Endothelial cell (in vitro differentiated cells): ENCODE measurements around the gene EFCAB6. TPM values are rescaled to one million over a fixed set of nuclear protein-coding genes. Genes with fewer than 3 reads are reported as not detected.

Experiments
- DNase-seq: peaks from one replicate; pipeline ENCODE4 v3.0.0; 2021; ENCODE audit warnings: low spot score
- H3K27ac Mint-ChIP-seq: one replicate; pipeline ENCODE4 v1.8.0; 2021; ENCODE audit warnings: mixed read lengths, inconsistent platforms; ENCODE audit not compliant: unreplicated experiment
- H3K27me3 Mint-ChIP-seq: one replicate; pipeline ENCODE4 v1.8.0; 2021; ENCODE audit warnings: mild to moderate bottlenecking, moderate library complexity, mixed read lengths, inconsistent platforms; ENCODE audit not compliant: unreplicated experiment
- H3K36me3 Mint-ChIP-seq: one replicate; pipeline ENCODE4 v1.8.0; 2021; ENCODE audit warnings: mild to moderate bottlenecking, low read depth, mixed read lengths, inconsistent platforms; ENCODE audit not compliant: unreplicated experiment
- H3K4me1 Mint-ChIP-seq: one replicate; pipeline ENCODE4 v1.8.0; 2021; ENCODE audit warnings: mild to moderate bottlenecking, mixed read lengths, inconsistent platforms; ENCODE audit not compliant: unreplicated experiment
- H3K4me3 Mint-ChIP-seq: one replicate; pipeline ENCODE4 v1.8.0; 2021; ENCODE audit warnings: mild to moderate bottlenecking, mixed read lengths, inconsistent platforms; ENCODE audit not compliant: unreplicated experiment
- H3K9me3 Mint-ChIP-seq: one replicate; pipeline ENCODE4 v1.8.0; 2021; ENCODE audit warnings: mixed read lengths, inconsistent platforms; ENCODE audit not compliant: unreplicated experiment
- total RNA-seq: library from RNA; stranded (reverse); fragmentation: NEBNext Ultra II Directional; extraction: Animal tissue kit (Norgen Biotek cat#: 25700); gene quantifications from one replicate; pipeline ENCODE4 v1.2.1, GENCODE V29; 2021; ENCODE audit not compliant: unreplicated experiment
- TF ChIP-seq, protein P1 (sequence below): fragments of 200-600 bp; sonication (generic); IDR thresholded peaks from one replicate; pipeline ENCODE4 v1.5.0; 2021; ENCODE audit warnings: antibody characterized with exemption; ENCODE audit not compliant: unreplicated experiment

The EFCAB6 gene
- total RNA-seq, 1 donor from 2014 or later = 0.69 TPM

DNA sequence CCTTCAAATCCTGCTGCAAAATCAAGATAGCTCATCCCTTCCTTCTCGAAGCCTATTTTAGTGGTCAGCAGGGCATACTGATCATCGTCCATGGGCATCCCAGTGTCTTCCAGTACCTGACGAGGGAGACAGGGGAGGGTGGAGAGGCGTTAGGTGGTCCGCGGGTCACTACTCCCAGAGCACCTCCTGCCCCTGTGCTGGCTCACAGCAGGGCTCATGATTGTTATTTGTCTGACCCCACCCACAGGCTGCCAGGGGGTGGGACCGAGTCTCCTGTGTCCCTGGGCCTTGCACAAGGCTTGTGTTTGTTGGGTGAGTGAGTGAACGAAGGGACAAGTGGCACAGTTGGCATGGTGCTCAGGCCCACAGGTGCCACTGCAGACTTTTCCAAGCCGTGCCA lies 177.0 kb downstream of the EFCAB6 start:
- Mint-ChIP-seq H3K36me3 (peaks cover 5% of the 10 kb centered on the region), H3K4me3 (no peak overlapping the region), H3K9me3 (no peaks in the 10 kb centered on the region), H3K27ac (no peak overlapping the region), H3K4me1 (peaks cover 3% of the 10 kb centered on the region), H3K27me3 (peaks cover 5% of the 10 kb centered on the region)
- DNase-seq = no peak
- TF ChIP-seq, protein P1, sequence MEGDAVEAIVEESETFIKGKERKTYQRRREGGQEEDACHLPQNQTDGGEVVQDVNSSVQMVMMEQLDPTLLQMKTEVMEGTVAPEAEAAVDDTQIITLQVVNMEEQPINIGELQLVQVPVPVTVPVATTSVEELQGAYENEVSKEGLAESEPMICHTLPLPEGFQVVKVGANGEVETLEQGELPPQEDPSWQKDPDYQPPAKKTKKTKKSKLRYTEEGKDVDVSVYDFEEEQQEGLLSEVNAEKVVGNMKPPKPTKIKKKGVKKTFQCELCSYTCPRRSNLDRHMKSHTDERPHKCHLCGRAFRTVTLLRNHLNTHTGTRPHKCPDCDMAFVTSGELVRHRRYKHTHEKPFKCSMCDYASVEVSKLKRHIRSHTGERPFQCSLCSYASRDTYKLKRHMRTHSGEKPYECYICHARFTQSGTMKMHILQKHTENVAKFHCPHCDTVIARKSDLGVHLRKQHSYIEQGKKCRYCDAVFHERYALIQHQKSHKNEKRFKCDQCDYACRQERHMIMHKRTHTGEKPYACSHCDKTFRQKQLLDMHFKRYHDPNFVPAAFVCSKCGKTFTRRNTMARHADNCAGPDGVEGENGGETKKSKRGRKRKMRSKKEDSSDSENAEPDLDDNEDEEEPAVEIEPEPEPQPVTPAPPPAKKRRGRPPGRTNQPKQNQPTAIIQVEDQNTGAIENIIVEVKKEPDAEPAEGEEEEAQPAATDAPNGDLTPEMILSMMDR = no peak

DNA sequence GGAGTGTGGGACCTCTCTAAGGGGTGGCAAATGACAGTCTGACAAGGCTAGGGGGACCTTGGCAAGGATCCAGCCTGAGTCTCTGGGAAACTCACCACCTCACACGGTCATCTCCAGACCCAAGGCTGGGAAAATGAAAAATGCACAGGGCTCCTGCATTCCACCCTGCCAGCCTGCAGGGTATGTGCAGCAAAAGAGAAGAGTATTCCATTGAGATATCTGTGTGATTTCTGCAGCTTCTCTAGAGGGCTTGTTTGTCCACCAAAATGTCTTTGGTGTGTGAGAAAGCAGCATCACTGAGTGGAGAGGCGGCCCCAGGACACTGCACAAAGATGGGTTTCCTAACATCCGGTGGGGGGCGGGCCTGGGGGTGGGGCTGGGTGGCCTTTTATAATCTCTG lies 177.8 kb downstream of the EFCAB6 start:
- Mint-ChIP-seq H3K27me3 (peaks cover 5% of the 10 kb centered on the region), H3K4me3 (no peak overlapping the region), H3K36me3 (peaks cover 5% of the 10 kb centered on the region), H3K27ac (peak overlapping the region; percentile 15), H3K9me3 (no peaks in the 10 kb centered on the region), H3K4me1 (peaks cover 3% of the 10 kb centered on the region)
- DNase-seq = no peak
- TF ChIP-seq, protein P1 = no peak

DNA sequence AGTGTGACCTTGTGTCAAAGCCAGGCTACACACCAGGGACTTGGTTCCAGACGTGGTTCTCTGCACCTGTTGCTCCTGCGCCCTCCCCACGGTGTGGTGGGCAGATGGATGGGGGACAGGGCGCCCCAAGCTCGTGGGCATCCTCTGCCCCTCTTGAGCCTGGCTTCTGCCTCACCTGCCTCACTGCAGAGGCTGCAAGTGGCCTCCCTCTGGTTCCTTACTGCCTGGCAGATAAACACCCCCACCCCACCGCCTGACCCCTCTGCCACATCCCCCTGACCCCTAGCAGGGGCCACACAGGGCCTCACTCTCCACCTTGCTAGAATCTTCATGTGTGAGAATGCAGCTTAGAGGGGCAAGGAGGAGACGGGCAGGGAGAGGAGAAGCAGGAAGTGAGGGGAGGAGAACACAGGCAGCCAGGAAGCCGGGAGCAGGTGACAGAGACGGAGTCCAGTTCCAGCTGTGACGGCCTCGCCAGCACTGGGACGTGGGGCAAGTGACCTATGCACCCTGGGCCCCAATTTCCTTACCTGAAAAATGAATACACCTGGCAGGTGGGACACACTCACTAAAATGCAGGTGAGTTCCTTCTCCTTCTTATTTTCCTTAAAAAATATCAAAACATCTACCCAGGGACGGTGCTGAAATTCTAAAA lies 178.3 kb downstream of the EFCAB6 start:
- TF ChIP-seq, protein P1 = no peak
- no peak overlapping the region for H3K4me3 Mint-ChIP-seq
- no peak for DNase-seq
- H3K4me1 Mint-ChIP-seq = peaks cover 3% of the 10 kb centered on the region
- H3K27me3 Mint-ChIP-seq = peaks cover 10% of the 10 kb centered on the region
- H3K36me3 Mint-ChIP-seq = peaks cover 5% of the 10 kb centered on the region
- H3K27ac Mint-ChIP-seq = no peak overlapping the region
- no peaks in the 10 kb centered on the region for H3K9me3 Mint-ChIP-seq

DNA sequence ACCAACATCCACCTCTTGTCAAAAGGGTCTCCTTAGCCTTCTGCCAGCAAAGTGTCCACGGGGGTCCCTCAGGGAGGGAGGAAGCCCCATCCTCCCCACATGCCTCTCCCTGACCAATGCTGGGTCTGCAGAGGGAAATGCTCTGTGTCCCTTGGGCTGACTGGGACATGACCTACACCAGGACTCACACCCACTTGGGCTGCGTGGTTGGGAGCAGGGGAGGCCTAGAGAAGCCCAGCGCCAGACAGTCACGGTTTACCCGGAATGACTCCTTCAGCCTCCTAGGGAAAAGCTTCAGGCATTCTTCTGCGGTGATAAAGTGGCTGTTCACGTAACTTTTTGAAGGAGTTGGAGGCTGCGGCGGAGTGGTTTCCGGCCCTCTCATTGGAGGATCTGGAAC lies 180.3 kb downstream of the EFCAB6 start:
- Mint-ChIP-seq H3K27me3 (peaks cover 12% of the 10 kb centered on the region), H3K36me3 (peaks cover 5% of the 10 kb centered on the region), H3K4me3 (no peak overlapping the region), H3K27ac (no peak overlapping the region), H3K9me3 (no peaks in the 10 kb centered on the region), H3K4me1 (peaks cover 3% of the 10 kb centered on the region)
- TF ChIP-seq, protein P1 = no peak
- no peak for DNase-seq

DNA sequence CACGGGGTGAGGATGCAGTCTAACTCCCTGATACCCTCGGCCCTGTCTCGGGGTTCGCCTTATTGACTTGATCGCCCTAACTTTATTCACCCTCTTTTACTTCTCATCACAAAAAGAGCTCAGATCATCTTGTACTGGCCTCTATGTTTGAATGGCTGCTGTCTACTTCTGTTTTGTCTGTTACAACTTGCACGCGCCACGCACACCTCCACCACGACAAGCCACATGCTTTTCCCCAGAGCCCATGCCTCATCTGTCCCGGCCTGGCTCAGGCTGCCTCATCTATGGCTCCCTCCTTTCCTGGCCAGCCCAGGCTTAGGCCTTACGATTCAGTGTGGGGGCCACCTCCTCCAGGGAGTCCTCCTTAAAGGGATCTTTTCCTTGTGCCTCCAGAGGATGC lies 180.9 kb downstream of the EFCAB6 start:
- TF ChIP-seq, protein P1 = no peak
- DNase-seq = no peak
- Mint-ChIP-seq H3K9me3 (no peaks in the 10 kb centered on the region), H3K27me3 (peaks cover 12% of the 10 kb centered on the region), H3K4me1 (peaks cover 3% of the 10 kb centered on the region), H3K4me3 (no peak overlapping the region), H3K36me3 (peaks cover 5% of the 10 kb centered on the region), H3K27ac (no peak overlapping the region)
